GM18505 (cell line): ENCODE results near the gene APBB1.

ENCODE experiments used
- ATAC-seq: cut with Tn5 transposase; IDR thresholded peaks from one replicate; pipeline ENCODE4 v1.9.1; 2021; ENCODE audit not compliant: unreplicated experiment
- POLR2A ChIP-seq: IDR thresholded peaks from 4 replicates; pipeline ENCODE4 v1.6.1; 2011; ENCODE audit warnings: borderline replicate concordance; ENCODE audit not compliant: insufficient read depth, insufficient read length; ENCODE audit errors: extremely low read depth

Gene APBB1

DNA sequence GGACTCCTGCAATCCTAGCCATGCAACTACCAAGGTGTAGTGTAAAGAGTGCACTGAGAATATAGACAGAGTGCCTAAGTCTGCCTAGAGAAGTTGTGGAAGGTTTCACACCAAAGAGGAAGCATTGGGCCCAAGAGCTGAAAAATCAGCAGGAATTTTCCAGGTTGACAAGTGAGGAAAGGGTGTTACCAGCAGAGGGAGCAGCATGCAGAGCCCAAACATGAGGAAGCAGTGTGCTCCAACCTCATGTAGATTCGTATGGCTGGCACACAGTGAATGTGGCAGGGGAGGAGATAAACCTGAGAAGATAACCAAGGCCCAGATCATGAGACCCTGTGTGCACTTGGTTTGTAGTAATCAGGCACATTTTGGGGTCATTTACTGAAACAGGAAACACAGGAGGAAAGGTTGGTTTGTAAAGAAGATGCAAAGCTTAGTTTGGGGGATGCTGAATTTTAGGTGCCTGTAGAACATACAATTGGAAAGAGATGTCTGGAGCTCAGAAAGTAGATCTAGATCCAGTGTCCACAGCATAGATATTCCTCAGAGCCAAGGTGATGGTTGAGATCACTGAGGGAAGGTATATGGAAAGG is 20.2 kb upstream of the APBB1 start:
- ATAC-seq: no peak
- no peak for TF ChIP-seq POLR2A

DNA sequence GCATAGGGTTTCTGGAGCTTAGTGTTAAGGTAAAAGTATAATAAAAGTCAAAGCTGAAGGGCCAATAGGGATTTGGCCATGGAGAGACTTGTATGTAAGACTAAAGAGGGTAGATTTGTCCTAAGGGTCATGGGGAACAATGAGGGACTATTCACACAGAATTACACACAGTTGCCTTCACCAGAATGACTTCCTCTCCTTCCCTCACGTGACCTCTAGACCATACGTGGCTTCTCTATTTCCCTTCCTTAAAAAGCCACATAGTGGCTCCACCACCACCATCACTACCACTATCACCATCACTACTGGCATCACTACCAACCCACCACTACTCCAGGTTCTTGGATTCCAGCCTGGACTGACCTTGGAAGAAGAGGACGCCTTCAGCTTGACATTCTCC is 19.1 kb upstream of the APBB1 start:
- no peak for ATAC-seq
- TF ChIP-seq POLR2A: no peak

DNA sequence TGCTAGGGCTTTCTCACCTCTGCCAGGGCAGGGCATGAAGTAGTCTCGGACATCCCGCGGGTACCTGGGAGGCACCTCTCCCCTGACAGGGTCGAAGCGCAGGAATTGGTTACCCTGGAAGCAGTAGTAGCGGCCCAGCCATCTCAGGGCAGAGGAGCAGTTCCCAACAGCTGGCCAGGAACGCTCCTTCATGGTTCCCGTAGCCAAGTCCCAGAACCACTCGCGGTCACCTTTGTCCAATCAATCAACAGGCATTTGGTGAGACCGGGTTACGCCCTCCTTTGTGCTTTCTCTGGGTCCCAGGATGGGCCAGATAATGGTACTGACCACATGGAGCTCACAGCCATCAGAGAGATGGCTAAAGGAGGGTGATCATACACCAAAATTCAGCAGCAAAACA is 18.5 kb upstream of the APBB1 start:
- ATAC-seq: no peak
- no peak for TF ChIP-seq POLR2A

DNA sequence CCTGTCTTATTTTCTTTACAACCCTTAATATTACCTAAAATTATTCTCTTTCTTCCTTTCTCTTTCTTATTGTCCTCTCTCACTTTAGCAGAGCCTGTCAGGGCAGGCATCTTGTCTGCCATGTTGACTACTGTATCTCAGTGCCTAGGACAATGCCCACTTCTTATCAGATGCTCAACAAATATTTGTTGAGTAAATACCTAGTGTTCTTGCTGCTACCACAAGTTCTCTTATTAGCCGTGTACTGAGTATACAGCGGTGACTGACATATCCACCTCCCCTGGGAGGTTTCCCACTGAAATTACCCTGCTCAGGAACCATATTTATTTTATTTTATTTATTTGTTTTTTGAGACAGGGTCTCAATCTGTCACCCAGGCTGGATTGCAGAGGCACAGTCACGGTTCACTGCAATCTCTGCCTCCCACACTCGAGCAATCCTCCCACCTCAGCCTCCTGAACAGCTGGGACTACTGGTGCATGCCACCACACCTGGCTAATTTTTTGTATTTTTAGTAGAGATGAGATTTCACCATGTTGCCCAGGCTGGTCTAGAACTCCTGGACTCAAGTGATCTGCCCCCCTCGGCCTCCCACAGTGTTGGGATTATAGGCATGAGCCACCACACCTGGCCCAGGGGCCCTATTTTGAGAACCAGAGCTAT is 15.2 kb upstream of the APBB1 start:
- TF ChIP-seq POLR2A: no peak
- no peak for ATAC-seq

DNA sequence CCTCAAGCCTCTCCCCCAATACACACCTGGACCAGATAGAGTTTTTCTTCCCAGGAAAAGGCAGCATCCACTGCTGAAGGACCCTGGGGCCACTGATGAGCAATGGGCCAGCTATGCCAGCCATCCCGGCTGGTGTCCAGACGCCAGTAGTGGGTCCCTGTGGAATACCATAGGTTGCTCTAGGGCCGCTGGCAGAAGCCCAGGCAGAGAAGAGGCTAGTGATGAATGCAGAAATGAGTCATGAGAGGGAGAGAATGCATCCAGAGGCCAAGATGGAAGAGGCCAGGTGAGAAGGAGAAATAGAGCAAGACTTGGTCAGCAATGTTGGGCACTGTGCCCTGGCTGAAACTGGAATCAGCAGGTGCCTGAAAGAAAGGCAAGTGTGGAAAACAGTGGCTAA is 13.0 kb upstream of the APBB1 start:
- no peak for ATAC-seq

DNA sequence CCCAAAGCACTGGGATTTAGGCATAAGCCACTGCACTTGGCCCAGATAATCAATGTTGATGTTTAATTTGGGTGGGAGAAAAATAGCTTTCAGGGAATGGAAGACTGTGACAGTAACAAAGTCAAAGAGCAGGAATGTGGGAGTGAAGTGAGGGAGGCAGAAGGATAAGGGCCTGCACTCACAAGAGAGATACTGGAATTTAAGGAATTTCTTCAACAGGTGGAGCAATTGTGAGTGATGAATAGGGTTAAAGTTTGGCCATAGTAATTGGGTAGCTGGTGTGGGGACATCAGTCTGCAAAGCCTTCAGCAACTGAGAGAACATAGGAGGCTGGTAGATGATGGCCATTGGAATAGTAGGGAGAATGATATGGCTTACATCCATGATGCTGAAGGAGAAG is 8.6 kb upstream of the APBB1 start:
- no peak for TF ChIP-seq POLR2A
- no peak for ATAC-seq

More for the DNA sequence above, 13.0 kb upstream of the APBB1 start:
- TF ChIP-seq POLR2A: no peak

DNA sequence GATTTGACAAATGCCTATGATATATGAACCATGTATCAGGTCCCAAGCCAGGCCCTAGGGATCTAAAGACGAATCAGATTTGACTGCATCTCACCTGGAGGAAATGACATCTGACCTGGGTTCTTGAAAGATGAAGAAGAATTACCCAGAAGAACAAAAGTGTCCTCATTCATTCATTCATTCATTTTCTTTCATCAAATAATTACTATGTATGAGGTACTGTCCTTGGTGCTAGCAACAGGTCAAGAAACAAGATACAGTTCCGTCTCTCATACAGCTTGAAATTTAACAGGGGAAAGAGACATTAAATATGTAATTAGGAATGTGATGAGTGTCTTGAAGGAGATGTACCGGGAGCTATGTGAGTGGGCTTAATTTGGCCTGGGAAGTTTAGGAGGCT is 1.8 kb upstream of the APBB1 start:
- ATAC-seq: no peak
- TF ChIP-seq POLR2A: no peak

DNA sequence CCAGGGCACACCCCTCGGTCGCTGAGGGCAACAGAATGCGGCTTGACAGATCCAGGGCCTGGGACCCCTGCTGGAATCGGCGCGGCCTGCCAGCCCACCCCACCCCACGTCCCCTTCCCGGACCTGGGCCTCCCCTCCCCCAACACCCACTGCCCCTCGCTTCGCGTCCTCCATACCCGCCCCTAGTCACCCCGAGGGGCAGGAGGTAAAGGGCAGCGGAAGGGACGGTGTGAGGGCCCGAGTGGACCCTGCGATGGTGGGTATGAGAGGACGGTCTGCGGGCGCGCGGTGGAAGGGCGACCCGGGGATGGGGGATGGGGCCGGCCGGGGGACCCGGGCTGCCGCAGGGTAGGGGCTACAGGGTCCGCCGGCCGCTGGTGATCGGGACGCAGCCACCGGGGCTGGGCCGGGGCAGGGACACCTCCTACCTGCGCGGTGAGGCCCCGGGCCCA is 311 bp downstream of the APBB1 start:
- ATAC-seq: peak; percentile 28
- TF ChIP-seq POLR2A: no peak

DNA sequence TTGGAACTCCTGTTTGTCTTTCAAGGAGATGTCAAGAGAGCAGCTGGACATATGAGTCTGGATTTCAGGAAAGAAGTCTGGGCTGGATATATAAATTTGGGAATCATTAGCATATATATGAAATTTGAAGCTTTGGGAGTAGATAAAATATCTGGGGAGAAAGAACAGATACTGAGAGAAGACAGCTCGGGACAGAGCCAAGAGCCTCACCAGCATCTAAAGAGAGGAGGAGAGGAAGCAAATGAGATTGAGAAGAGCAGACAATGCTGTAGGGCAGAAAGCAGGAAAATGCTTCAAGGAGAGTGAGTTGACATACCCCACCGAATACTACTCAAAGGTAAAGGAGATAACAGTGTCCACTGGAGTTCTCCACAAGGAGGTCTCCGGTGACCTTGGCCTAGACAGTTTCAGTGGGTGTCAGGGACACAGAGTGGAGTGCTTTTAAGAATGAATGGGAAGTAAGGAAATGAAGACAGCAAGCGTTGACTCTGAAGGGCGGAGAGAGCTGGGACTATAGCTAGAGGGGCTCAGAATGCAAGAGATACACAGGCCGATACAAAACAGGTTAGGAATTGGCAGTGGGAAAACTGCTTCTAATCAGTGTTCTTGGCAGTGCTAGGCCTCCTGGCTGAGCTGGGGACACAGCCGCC is 862 bp downstream of the APBB1 start:
- TF ChIP-seq POLR2A: no peak
- no peak for ATAC-seq

DNA sequence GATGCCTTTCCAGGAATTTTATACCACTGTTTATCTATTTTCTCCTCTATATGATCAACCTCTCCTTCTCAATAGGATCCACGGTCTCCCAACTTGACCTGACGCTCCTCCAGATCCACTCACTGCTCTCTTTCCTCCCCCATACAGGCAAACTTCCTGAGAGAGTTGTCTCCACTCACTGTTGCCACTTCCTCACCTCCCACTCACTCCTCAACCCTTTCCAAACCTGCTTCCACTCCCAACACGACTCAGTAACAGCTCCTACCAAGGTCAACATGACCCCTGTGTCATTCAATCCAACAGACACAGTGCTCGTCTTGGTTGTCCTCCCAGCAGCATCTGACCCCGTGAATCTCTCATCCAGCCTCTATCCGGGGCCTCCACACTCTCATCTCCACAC is 3.1 kb downstream of the APBB1 start:
- no peak for TF ChIP-seq POLR2A
- no peak for ATAC-seq

DNA sequence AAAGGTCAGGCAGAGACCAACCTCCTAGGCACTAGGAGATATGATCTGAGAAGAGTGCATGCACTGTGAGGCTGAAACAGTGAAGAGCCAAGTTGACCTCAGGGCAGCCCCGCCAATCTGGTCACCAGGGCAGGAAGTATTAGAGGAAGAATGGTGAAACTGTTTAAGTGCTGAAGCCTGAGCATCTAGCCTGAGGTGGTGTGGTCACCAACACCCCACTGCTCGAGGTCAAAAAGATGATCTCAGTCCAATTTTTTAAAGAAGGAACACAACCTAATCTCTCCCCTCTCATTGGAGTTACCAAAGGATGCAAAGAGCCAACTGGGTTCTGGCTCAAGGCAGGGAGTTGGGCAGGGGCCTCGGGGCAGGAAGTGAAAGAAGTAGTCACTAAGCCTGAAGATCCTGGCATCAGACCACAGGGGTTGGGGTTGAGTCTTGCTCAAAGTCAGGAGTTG is 4.0 kb downstream of the APBB1 start:
- no peak for TF ChIP-seq POLR2A
- ATAC-seq: no peak

DNA sequence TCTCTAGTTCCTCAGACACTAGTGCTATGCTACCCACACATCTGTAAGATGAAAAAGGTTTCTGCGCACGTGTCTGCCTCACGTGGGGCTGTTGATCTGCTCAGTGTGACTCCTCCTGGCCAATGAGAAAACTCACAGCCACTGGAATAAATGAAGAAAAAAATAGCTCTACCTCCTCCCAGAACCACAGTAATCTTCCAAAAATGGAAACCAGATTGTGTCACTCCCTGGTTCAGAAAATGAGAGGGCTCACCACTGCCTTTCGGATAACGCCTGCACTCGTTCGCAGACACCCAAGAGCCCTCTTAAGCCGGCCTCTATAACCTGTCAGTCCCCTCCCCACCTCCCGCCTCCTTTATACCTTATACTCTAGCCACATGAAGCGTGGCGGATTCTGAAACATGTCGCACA is 5.1 kb downstream of the APBB1 start:
- TF ChIP-seq POLR2A: no peak
- ATAC-seq: no peak

DNA sequence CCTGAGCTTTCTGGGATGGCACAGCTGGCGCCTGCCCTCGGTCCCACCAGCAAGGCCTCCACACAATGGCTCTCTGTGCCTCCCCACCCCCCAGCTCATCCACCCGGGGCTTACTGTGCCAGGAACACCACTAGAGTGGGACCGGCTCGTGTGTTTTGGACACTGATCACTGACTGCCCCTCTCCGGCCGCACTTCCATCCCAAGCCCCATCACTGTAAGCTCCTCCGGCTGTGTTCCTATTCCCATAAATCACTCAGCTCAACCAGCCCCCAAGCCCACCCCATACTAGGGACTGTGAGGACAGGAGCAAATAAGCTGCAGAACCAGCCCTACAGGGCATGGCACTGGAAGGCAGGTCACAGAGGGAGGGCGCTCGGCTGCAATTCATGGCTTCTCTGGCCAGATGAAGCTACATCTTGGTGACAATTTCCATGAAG is 7.3 kb downstream of the APBB1 start:
- no peak for TF ChIP-seq POLR2A
- no peak for ATAC-seq
